ENCODE measurements around the gene PHGDH.

PHGDH gene

DNA sequence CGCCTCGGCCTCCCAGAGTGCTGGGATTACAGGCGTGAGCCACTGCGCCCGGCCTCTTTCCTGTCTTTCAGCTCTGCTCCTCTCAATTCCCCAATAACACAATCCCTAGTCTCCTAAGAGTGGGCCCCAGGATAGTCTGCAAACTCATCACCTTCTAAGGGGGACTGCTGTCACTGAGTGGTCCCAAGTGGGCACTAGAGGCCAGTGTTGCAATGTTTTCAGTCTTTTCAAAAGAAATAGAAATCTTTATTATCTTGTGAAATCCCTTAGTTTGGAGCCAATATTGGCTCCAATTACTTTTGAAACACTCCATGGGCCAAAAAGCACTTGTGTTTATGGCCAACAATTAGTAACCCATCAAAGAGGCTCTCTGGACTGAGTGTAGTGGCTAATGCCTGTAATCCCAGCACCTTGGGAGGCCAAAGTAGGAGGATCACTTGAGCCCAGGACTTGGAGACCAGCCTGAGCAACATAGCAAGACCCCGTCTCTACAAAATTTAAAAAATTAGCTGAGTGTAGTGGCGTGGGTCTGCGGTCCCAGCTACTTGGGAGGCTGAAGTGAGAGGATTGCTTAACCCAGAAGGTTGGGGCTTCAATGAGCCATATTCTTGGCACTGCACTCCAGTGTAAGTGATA lies 35.0 kb upstream of the PHGDH start:
- no peak for DNase-seq (ENCODE audit: insufficient read length, low spot score)
- TF ChIP-seq POLR2A (IDR thresholded peaks at IDR 0.05; ENCODE audit: low read depth, low read length) (no peak), SPI1 (IDR thresholded peaks at IDR 0.05; ENCODE audit: low read depth, low read length) (no peak), POU2F2 (IDR thresholded peaks at IDR 0.05; ENCODE audit: low read depth, low read length) (no peak), POLR2AphosphoS5 (IDR thresholded peaks at IDR 0.05; ENCODE audit: low read depth, low read length) (no peak), TAF1 (IDR thresholded peaks at IDR 0.05; ENCODE audit: low read depth, low read length) (no peak), PAX5 (IDR thresholded peaks at IDR 0.05; ENCODE audit: insufficient read depth, low read length, severe bottlenecking) (no peak)
- no peak for FAIRE-seq

DNA sequence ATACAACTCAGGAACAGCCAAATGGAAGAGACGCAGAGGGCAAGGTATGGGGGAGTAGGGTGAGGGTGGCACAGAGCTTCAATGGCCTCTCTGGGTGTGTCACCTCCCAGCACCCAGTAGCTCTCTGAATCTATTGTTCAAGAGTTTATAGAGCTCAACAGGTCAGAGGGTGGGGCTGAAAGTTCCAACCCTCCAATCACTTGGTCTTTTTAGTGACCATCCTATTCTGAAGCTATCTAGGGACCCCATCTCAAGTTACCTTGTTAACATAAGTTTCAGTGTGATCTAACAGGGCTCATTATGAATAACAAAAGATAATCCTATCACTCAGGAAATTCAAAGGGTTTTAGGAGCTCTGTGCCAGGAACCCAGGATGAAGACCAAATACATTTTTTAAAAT lies 32.5 kb upstream of the PHGDH start:
- no peak for TF ChIP-seq TAF1 (IDR thresholded peaks at IDR 0.05; ENCODE audit: low read depth, low read length)
- TF ChIP-seq POLR2A (IDR thresholded peaks at IDR 0.05; ENCODE audit: low read depth, low read length), result no peak
- no peak for TF ChIP-seq PAX5 (IDR thresholded peaks at IDR 0.05; ENCODE audit: insufficient read depth, low read length, severe bottlenecking)
- no peak for TF ChIP-seq POU2F2 (IDR thresholded peaks at IDR 0.05; ENCODE audit: low read depth, low read length)
- TF ChIP-seq POLR2AphosphoS5 (IDR thresholded peaks at IDR 0.05; ENCODE audit: low read depth, low read length), result no peak
- TF ChIP-seq SPI1 (IDR thresholded peaks at IDR 0.05; ENCODE audit: low read depth, low read length), result no peak
- no peak for FAIRE-seq
- no peak for DNase-seq (ENCODE audit: insufficient read length, low spot score)

DNA sequence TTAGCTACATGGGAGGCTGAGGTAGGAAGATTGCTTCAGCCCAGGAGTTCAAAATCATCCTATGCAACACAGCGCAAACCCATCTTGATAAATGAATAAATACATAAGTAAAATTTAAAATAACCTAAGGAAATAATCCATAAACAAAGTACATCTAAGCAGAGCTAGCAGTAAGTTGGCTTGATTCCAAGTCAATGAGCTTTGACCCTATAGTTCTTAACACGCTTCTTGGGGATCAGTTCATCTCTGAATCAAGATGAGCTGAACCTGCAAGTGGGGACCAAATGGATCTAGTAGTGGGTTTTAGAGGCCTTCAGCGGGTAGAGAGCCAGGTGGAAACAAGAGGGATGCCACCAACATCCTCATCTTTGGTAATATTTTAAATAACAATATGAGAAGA lies 31.5 kb upstream of the PHGDH start:
- no peak for DNase-seq (ENCODE audit: insufficient read length, low spot score)
- TF ChIP-seq POU2F2 (IDR thresholded peaks at IDR 0.05; ENCODE audit: low read depth, low read length), result no peak
- no peak for TF ChIP-seq SPI1 (IDR thresholded peaks at IDR 0.05; ENCODE audit: low read depth, low read length)
- no peak for TF ChIP-seq TAF1 (IDR thresholded peaks at IDR 0.05; ENCODE audit: low read depth, low read length)
- no peak for TF ChIP-seq POLR2AphosphoS5 (IDR thresholded peaks at IDR 0.05; ENCODE audit: low read depth, low read length)
- no peak for TF ChIP-seq PAX5 (IDR thresholded peaks at IDR 0.05; ENCODE audit: insufficient read depth, low read length, severe bottlenecking)
- no peak for TF ChIP-seq POLR2A (IDR thresholded peaks at IDR 0.05; ENCODE audit: low read depth, low read length)
- no peak for FAIRE-seq

DNA sequence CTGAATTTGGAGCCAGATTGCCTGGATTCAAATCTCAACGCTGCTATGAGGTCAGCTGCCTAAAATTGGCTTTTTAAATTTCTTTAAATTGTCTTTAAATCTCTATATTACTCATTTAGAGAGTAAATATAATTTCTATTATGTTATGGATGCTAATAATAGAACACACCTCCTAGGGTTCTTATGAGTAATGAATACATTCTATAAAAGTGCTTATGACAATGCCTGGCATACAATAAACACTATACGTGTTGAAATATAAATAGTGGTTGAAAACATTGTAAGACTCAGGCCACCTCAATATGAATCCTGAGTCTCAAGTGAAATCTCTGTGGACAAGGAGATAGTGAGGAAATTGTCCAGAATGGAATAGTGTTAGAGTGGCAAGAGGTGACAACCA lies 31.0 kb upstream of the PHGDH start:
- FAIRE-seq, result no peak
- TF ChIP-seq SPI1 (IDR thresholded peaks at IDR 0.05; ENCODE audit: low read depth, low read length), result no peak
- TF ChIP-seq TAF1 (IDR thresholded peaks at IDR 0.05; ENCODE audit: low read depth, low read length), result no peak
- no peak for TF ChIP-seq PAX5 (IDR thresholded peaks at IDR 0.05; ENCODE audit: insufficient read depth, low read length, severe bottlenecking)
- no peak for TF ChIP-seq POLR2AphosphoS5 (IDR thresholded peaks at IDR 0.05; ENCODE audit: low read depth, low read length)
- no peak for TF ChIP-seq POLR2A (IDR thresholded peaks at IDR 0.05; ENCODE audit: low read depth, low read length)
- TF ChIP-seq POU2F2 (IDR thresholded peaks at IDR 0.05; ENCODE audit: low read depth, low read length), result no peak
- DNase-seq (ENCODE audit: insufficient read length, low spot score), result no peak

DNA sequence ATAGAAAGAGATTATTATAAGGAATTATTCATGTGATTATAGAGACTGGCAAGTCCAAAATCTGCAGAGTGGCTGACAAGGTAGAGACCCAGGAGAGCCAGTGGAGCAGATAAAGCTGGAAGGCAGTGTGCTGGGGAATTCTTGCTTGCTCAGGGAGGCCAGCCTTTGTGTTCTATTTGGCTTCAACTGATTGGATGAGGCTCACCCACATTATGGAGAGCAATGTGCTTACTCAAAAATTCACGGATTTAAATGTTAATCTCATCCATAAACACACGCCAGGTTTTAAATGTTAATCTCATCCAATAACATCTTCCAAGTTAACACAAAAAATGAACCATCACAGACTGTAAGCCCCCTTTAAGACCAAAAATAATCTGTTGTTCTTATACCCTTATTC lies 30.2 kb upstream of the PHGDH start:
- DNase-seq (ENCODE audit: insufficient read length, low spot score) (no peak), FAIRE-seq (no peak)
- TF ChIP-seq PAX5 (IDR thresholded peaks at IDR 0.05; ENCODE audit: insufficient read depth, low read length, severe bottlenecking) (no peak), TAF1 (IDR thresholded peaks at IDR 0.05; ENCODE audit: low read depth, low read length) (no peak), SPI1 (IDR thresholded peaks at IDR 0.05; ENCODE audit: low read depth, low read length) (no peak), POLR2A (IDR thresholded peaks at IDR 0.05; ENCODE audit: low read depth, low read length) (no peak), POLR2AphosphoS5 (IDR thresholded peaks at IDR 0.05; ENCODE audit: low read depth, low read length) (no peak), POU2F2 (IDR thresholded peaks at IDR 0.05; ENCODE audit: low read depth, low read length) (no peak)

DNA sequence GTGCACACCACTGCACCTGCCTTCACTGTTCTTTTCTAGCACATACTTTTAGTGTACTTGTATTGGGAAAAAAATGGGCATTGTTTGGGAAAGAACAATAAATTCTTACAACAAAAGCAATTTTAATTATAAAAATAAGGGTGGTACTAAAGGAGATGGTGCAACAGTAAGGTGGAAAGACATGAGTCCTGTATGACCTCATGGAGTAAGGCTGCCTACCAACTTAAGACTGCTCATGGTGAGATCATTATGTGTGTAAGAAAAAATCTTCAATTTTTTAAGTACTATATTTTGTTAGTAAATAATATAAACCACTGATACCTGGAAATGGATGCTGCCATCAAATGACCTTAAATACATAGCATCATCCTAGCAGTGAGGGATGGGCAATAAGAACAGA lies 29.6 kb upstream of the PHGDH start:
- DNase-seq (ENCODE audit: insufficient read length, low spot score) (no peak), FAIRE-seq (no peak)
- no peak for TF ChIP-seq SPI1 (IDR thresholded peaks at IDR 0.05; ENCODE audit: low read depth, low read length)
- TF ChIP-seq POU2F2 (IDR thresholded peaks at IDR 0.05; ENCODE audit: low read depth, low read length), result no peak
- no peak for TF ChIP-seq POLR2AphosphoS5 (IDR thresholded peaks at IDR 0.05; ENCODE audit: low read depth, low read length)
- no peak for TF ChIP-seq PAX5 (IDR thresholded peaks at IDR 0.05; ENCODE audit: insufficient read depth, low read length, severe bottlenecking)
- TF ChIP-seq TAF1 (IDR thresholded peaks at IDR 0.05; ENCODE audit: low read depth, low read length), result no peak
- TF ChIP-seq POLR2A (IDR thresholded peaks at IDR 0.05; ENCODE audit: low read depth, low read length), result no peak

DNA sequence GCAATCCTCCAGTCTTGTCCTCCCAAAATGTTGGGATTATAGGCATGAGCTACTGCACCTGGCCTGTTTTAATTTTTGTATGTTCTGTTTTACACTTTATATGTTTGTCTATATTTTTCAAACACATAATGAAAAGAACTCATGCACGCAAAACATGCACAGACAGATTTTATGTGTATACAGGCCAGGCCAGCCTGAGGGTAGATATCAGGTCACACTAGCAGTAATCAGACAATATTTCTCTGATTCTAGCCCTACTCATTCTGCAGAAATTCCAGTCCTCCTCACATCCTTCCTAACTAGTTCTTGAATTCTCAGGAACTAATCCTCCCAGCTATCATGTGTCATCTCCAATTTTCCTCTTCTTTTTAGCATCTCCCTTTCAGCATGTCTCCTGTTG lies 27.8 kb upstream of the PHGDH start:
- DNase-seq (ENCODE audit: insufficient read length, low spot score) (no peak), FAIRE-seq (no peak)
- TF ChIP-seq POU2F2 (IDR thresholded peaks at IDR 0.05; ENCODE audit: low read depth, low read length), result no peak
- no peak for TF ChIP-seq POLR2AphosphoS5 (IDR thresholded peaks at IDR 0.05; ENCODE audit: low read depth, low read length)
- TF ChIP-seq TAF1 (IDR thresholded peaks at IDR 0.05; ENCODE audit: low read depth, low read length), result no peak
- TF ChIP-seq POLR2A (IDR thresholded peaks at IDR 0.05; ENCODE audit: low read depth, low read length), result no peak
- no peak for TF ChIP-seq PAX5 (IDR thresholded peaks at IDR 0.05; ENCODE audit: insufficient read depth, low read length, severe bottlenecking)
- no peak for TF ChIP-seq SPI1 (IDR thresholded peaks at IDR 0.05; ENCODE audit: low read depth, low read length)

DNA sequence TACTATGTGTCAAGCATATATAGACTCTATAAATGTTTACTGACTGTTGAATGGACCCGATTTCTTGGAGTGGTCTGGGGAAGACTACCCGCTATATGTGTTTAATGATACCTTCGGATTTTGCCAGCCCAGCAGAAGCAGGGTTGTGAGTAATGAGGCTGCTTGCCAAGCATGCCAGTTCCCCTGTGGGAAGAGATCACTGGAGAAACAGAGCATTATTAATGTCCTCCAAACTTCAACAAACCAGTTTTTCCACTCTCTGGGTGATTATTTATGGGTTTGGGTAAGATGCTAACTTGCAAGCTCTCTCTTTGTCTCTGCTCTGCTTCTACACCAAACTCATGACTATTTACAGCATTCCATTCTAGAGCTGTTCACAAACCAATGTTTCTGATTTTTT lies 25.1 kb upstream of the PHGDH start:
- DNase-seq (ENCODE audit: insufficient read length, low spot score) (no peak), FAIRE-seq (no peak)
- TF ChIP-seq POU2F2 (IDR thresholded peaks at IDR 0.05; ENCODE audit: low read depth, low read length) (no peak), POLR2A (IDR thresholded peaks at IDR 0.05; ENCODE audit: low read depth, low read length) (no peak), POLR2AphosphoS5 (IDR thresholded peaks at IDR 0.05; ENCODE audit: low read depth, low read length) (no peak), TAF1 (IDR thresholded peaks at IDR 0.05; ENCODE audit: low read depth, low read length) (no peak), SPI1 (IDR thresholded peaks at IDR 0.05; ENCODE audit: low read depth, low read length) (no peak), PAX5 (IDR thresholded peaks at IDR 0.05; ENCODE audit: insufficient read depth, low read length, severe bottlenecking) (no peak)

DNA sequence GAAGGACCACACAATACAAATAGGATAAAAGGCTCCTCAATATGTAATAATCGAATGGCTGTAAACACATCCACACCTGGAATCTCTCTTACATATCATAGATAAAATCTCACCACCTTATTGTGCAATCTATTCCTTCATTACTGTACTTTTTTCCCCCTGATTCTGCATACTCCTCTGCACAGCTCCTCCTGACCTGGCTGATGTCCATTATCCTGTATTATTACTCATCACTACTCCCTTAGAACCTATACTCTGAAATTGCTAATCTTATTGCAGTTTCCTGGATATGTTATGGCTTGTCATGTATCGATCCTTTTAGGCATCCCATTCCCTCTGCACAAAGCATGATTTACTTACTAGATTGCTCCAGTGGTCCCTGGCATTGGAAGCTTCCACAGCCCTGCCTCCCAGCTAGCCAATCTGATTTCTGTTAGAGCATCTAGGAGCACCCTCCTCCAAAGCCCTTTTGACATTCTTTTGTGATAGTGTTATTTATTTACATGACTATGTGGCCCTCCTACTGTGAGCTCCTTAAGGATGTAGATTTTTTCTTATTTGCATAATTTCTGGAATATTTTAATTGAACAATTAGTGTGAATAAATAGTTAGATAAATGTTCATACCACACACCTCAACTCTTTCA lies 24.2 kb upstream of the PHGDH start:
- no peak for FAIRE-seq
- no peak for DNase-seq (ENCODE audit: insufficient read length, low spot score)
- TF ChIP-seq PAX5 (IDR thresholded peaks at IDR 0.05; ENCODE audit: insufficient read depth, low read length, severe bottlenecking) (no peak), POU2F2 (IDR thresholded peaks at IDR 0.05; ENCODE audit: low read depth, low read length) (no peak), TAF1 (IDR thresholded peaks at IDR 0.05; ENCODE audit: low read depth, low read length) (no peak), POLR2A (IDR thresholded peaks at IDR 0.05; ENCODE audit: low read depth, low read length) (no peak), POLR2AphosphoS5 (IDR thresholded peaks at IDR 0.05; ENCODE audit: low read depth, low read length) (no peak), SPI1 (IDR thresholded peaks at IDR 0.05; ENCODE audit: low read depth, low read length) (no peak)
